DND-41 (cell line): Measurements from ENCODE around the gene ABCC4.

Experiments
- ATAC-seq: fragments of 200-7000 bp; cut with Tn5 transposase; 3 replicates; pipeline ENCODE4 v1.9.1; 2021; ENCODE audit warnings: low read depth; ENCODE audit not compliant: insufficient read depth
- DNase-seq: peaks from one replicate; pipeline ENCODE4 v3.0.0-alpha.2; 2020
- H2AFZ ChIP-seq: 2 replicates; pipeline ENCODE4 v1.6.0; 2012; ENCODE audit warnings: low read depth, low read length
- H3K27ac ChIP-seq: 2 replicates; pipeline ENCODE4 v1.5.1; 2012; ENCODE audit warnings: low read length, inconsistent platforms
- H3K27me3 ChIP-seq: fragments of 200-600 bp; sonication (generic); 2 replicates; pipeline ENCODE4 v1.6.0; 2012; ENCODE audit warnings: low read length, mild to moderate bottlenecking, inconsistent platforms; ENCODE audit not compliant: insufficient read depth, poor library complexity
- H3K36me3 ChIP-seq: 2 replicates; pipeline ENCODE4 v1.5.1; 2012; ENCODE audit warnings: low read length, inconsistent platforms; ENCODE audit not compliant: insufficient read depth
- H3K4me1 ChIP-seq: 2 replicates; pipeline ENCODE4 v1.5.1; 2012; ENCODE audit warnings: mild to moderate bottlenecking, low read length; ENCODE audit not compliant: insufficient read depth
- H3K4me2 ChIP-seq: 2 replicates; pipeline ENCODE4 v1.6.0; 2012; ENCODE audit warnings: mild to moderate bottlenecking, moderate library complexity, low read length, inconsistent platforms; ENCODE audit not compliant: insufficient read depth
- H3K4me3 ChIP-seq, 2 experiments: fragments of 200-600 bp in 1 of 2; shearing (Covaris generic) in 1 of 2; 2 replicates each; pipeline ENCODE4 v1.5.1; 2012 to 2016; ENCODE audit warnings: inconsistent platforms in 2 of 2, low read length in 2 of 2, mild to moderate bottlenecking in 2 of 2, low read depth in 1 of 2, moderate library complexity in 1 of 2
- H3K79me2 ChIP-seq: 2 replicates; pipeline ENCODE4 v1.6.0; 2012; ENCODE audit warnings: low read length, inconsistent platforms; ENCODE audit not compliant: insufficient read depth
- H3K9ac ChIP-seq: 2 replicates; pipeline ENCODE4 v1.6.0; 2012; ENCODE audit warnings: low read depth, mild to moderate bottlenecking, inconsistent platforms, low read length, moderate library complexity
- H3K9me3 ChIP-seq: 2 replicates; pipeline ENCODE4 v1.5.1; 2012; ENCODE audit warnings: low read length, moderate library complexity, mild to moderate bottlenecking, inconsistent platforms; ENCODE audit not compliant: insufficient read depth, severe bottlenecking
- H4K20me1 ChIP-seq: 2 replicates; pipeline ENCODE4 v1.6.0; 2012; ENCODE audit warnings: low read length; ENCODE audit not compliant: insufficient read depth
- EZH2 ChIP-seq: IDR thresholded peaks from 3 replicates; pipeline ENCODE4 v1.6.1; 2012; ENCODE audit warnings: borderline replicate concordance, low read depth, mild to moderate bottlenecking, moderate library complexity, low read length, inconsistent platforms; ENCODE audit not compliant: severe bottlenecking
- TF ChIP-seq, protein P1 (sequence below): IDR thresholded peaks from 2 replicates; pipeline ENCODE4 v1.5.1; 2012; ENCODE audit warnings: borderline replicate concordance, low read length, moderate library complexity, mild to moderate bottlenecking; ENCODE audit not compliant: poor library complexity, severe bottlenecking; ENCODE audit errors: extremely low read depth

Gene ABCC4

DNA sequence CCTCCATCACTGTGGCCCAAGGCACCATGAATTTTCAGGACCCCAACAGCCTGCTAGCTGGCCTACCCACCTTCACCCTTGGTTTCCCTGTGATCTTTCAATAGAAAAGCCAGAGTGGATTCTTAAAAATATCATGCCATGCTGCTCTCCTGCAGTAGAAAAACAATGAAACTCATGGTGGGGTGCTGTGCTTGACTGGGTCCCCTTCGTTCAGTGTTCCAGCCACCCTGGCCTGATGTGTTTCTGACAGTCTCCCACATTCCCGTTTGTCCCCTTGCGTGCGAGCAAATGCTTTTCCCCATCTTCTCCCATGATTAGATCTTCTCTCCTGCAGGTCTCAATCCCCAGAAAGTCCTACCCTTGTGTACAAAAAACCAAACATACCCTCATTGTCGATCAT lies 43.2 kb downstream of the ABCC4 start:
- Histone ChIP-seq H3K4me3 (no peak overlapping the region), H3K9ac (no peak overlapping the region), H3K4me2 (no peak overlapping the region), H4K20me1 (no peaks in the 10 kb centered on the region), H3K4me1 (no peaks in the 10 kb centered on the region), H3K9me3 (no peaks in the 10 kb centered on the region), H3K27me3 (no peaks in the 10 kb centered on the region), H3K27ac (no peak overlapping the region), H2AFZ (no peak overlapping the region), H3K36me3 (no peaks in the 10 kb centered on the region), H3K79me2 (no peaks in the 10 kb centered on the region)
- TF ChIP-seq EZH2, result no peak
- TF ChIP-seq, protein P1, sequence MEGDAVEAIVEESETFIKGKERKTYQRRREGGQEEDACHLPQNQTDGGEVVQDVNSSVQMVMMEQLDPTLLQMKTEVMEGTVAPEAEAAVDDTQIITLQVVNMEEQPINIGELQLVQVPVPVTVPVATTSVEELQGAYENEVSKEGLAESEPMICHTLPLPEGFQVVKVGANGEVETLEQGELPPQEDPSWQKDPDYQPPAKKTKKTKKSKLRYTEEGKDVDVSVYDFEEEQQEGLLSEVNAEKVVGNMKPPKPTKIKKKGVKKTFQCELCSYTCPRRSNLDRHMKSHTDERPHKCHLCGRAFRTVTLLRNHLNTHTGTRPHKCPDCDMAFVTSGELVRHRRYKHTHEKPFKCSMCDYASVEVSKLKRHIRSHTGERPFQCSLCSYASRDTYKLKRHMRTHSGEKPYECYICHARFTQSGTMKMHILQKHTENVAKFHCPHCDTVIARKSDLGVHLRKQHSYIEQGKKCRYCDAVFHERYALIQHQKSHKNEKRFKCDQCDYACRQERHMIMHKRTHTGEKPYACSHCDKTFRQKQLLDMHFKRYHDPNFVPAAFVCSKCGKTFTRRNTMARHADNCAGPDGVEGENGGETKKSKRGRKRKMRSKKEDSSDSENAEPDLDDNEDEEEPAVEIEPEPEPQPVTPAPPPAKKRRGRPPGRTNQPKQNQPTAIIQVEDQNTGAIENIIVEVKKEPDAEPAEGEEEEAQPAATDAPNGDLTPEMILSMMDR, result no peak
- DNase-seq (no peak), ATAC-seq (no peak)

DNA sequence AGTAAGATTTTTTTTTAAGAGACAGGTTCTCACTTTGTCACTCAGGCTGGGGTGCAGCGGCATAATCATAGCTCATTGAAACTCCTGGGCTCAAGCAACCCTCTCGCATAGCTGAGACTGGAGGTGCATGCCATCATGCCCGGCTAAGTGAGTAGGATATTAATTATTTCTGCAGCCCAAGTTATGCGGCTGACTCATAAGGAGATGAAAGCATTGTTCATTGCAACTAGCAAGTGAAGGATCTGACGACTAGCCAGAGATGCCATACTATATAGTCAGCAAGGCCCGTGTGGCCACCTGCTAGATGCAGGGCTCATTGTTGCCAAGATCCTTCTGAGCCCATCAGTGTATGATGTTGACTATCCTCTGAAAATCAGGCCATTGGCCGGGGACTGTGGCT lies 45.2 kb downstream of the ABCC4 start:
- ATAC-seq, result no peak
- H3K27ac ChIP-seq, result no peak overlapping the region
- no peak overlapping the region for H3K4me2 ChIP-seq

DNA sequence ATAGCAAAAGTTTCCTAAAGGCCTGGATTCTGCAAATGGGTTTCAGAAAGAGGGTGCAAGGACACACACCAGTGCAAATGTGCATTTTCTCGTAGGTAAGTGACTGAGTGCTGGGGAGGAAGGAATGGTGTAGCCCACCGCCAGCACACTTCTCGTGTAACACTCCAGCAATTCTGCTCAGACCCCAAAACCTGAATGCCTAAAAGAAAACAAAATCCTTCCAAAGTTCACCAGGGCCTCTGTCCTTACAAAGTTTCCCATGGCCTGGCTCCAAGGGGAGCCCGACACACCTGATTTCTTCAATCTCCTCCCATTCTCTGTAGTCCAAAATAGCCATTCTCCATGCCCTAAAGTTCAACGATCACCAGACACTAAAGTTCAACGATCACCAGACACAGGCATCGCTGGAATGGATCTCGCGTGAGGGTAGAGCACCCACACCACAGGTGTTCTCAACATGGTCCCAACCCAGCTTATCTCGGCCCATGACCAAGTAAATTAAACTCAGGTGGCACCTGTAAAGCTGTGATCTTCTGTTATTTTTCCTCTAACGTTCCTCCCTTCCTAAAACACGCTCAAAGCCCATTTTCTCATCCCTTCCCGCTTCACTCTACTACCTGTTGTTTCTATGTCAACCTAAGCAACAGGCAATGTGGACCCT lies 46.0 kb downstream of the ABCC4 start:
- Histone ChIP-seq H3K9ac (no peak overlapping the region), H3K4me2 (no peak overlapping the region), H3K27me3 (no peaks in the 10 kb centered on the region), H3K27ac (no peak overlapping the region), H3K36me3 (no peaks in the 10 kb centered on the region), H4K20me1 (no peaks in the 10 kb centered on the region), H2AFZ (no peak overlapping the region), H3K4me1 (no peaks in the 10 kb centered on the region), H3K9me3 (no peaks in the 10 kb centered on the region), H3K4me3 (no peak overlapping the region), H3K79me2 (no peaks in the 10 kb centered on the region)
- DNase-seq, result no peak
- ATAC-seq, result no peak
- no peak for TF ChIP-seq EZH2
- TF ChIP-seq, protein P1, result no peak

More for the DNA sequence above, 45.2 kb downstream of the ABCC4 start:
- Histone ChIP-seq H3K36me3 (no peaks in the 10 kb centered on the region), H3K9me3 (no peaks in the 10 kb centered on the region), H3K4me1 (no peaks in the 10 kb centered on the region), H2AFZ (no peak overlapping the region), H3K4me3 (no peak overlapping the region), H3K9ac (no peak overlapping the region), H4K20me1 (no peaks in the 10 kb centered on the region), H3K27me3 (no peaks in the 10 kb centered on the region), H3K79me2 (no peaks in the 10 kb centered on the region)
- no peak for TF ChIP-seq EZH2
- TF ChIP-seq, protein P1, result no peak
- DNase-seq, result no peak
